NCI-H446 treated with DMSO at 0.1 percent for 48 hours (cell line): ENCODE results near the gene RPAP3.
"Not testable (repeated sequence)": the region's sequence is repeated elsewhere in the genome, so short reads cannot be mapped to it uniquely, and the experiment has no call there.

Source experiments
- DNase-seq: peaks from one replicate; lab custom pipeline; 2025; lab: John Stamatoyannopoulos, UW

RPAP3 gene

GRCh38 chr12:47667935-47668334 is 37.9 kb downstream of the RPAP3 start:
- not testable (repeated sequence) for DNase-seq

DNA sequence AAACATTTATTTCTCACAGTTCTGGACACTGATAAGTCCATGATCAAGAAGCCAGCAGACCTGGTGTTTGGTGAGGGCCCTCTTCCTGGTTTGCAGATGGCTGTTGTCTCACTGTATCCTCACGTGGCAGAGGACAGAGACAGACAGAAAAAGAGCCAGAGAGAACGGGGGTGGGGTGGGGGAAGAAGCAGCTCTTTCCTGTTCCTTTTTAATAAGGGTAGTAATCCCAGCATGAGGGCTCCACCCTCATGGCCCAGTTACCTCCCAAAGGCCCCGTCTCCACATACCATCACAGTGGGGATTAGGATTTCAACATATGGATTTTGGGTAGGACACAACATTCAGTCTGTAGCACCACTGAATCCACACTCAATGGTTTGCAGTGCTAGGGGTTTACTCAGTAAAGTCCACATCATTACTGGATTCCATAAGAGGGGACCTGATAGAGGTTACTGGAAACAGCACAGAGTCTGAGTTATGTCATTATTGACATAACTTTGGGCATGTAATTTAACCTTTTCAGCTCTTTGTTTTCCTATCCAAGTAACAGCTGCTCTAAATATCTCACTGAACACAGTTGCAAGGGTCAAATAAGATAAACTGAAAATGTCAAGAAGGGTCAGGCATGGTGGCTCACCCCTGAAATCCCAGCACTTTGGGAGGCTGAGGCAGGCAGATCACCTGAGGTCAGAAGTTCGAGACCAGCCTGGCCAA is 53.2 kb downstream of the RPAP3 start:
- DNase-seq = no peak

DNA sequence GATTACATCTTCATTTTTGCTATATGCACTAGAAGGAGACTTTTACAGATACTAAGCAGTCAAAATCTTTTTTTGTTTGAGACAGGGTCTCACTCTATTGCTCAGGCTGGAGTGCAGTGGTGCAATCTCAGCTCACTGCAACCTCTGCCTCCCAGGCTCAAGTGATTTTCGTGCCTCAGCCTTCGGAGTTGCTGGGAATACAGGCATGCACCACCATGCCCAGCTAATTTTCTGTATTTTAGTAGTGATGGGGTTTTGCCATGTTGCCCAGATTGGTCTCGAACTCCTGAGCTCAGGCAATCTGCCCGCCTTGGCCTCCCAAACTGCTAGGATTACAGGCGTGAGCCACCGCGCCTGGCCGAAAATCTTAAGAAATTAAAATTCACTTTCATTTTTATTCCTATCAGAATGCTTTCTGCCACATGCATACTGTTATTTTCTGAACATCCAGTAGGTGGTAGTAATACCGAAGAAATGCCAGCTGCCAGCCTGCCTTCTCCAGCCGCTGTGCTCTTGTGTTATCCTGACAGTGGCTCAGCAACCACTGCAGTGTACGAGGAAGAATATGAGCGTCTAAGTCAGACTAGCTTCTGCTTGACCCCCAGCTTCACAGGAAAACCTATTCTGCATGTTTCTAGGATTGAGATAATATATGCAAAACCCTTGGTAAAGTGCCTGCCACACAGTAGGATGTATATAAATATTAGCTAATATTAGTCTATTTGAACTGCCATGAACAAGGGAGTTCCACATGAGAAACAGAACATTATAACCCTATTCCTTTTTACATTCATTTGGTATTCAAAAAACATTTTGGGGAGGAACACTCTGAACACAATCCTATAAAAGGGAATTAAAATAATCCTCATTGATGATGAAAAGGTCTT is 54.2 kb downstream of the RPAP3 start:
- peak; percentile 30 for DNase-seq

DNA sequence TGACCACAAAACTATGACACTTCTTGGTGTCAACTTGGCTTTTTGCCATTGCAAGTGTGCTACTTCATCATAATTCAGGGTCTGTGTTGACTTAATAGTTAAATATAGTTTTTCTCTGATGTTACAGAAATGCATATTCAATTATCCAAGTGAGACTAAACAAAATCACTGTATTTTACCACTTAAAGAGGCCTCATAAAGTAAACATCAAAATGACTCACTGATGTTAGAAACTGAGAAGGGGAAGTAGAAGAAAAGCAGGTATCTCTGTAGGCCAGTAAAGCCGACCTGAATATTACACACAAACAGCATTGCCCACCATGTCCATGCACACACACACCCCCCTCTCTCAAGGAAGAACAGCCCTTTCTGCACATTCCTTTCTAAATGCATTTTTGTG is 55.4 kb downstream of the RPAP3 start:
- DNase-seq = no peak

DNA sequence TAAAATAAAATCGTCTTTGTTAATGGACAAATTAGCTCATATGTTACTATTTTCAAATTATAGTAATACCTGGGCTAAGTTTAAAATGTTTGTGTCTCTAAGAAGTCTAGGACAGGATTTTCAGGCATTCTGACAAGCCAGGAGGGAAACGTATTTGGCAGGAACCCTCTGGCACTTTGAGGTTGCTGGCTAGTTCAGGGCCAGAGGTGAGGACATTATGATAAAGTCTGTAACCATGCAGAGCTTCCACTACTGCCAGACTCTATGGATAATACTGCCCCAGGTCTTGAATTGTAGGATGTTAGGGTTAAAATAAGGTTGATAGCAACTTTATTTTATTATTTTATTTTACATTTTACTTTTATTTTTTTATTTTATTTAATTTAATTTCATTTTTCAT is 56.4 kb downstream of the RPAP3 start:
- no peak for DNase-seq

DNA sequence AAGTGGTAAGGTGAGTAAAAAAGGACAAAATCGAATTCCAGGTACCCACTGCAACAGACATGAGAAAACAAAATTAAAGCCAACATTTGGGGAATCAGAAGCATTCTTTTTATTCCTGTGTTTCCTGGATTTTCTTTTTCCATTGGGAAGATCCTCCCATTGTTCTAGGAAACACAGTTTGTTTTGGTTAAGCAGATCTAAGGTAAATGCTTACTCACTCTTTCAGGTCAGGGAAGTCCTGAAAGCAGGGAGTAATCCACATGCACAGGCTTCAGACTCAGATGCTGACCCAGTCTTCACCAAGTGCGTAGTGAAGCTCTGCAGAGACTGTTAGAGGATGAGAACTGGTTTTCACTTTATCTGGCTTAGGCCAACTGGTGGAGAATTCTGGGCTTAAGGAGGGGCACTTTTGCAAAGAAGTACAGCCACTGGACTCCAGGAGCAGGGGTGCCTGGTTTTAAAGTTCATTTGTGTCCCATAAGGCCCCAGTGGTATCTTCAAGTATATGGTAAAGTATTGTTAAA is 57.7 kb downstream of the RPAP3 start:
- no peak for DNase-seq

- DNase-seq = not testable (repeated sequence)
These were observed 63.5 kb downstream of the RPAP3 start for GRCh38 chr12:47642310-47642709.

- DNase-seq = no peak
These were observed 68.7 kb downstream of the RPAP3 start for GRCh38 chr12:47636908-47637780.

DNA sequence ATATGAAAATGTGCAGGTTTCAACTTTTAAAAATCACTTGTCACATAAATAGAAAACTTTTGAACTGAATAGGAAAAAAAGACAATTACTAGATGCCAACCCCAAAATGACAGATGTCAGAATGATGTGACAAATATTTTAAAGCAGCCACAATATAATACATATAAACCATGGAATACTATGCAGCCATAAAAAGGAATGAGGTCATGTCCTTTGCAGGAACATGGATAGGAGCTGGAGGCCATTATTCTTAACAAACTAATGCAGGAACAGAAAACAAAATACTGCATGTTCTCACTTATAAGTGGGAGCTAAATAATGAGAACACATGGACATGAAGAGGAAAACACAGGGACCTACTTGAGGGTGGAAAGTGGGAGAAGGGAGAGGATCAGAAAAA is 70.1 kb downstream of the RPAP3 start:
- DNase-seq = not testable (repeated sequence)

DNA sequence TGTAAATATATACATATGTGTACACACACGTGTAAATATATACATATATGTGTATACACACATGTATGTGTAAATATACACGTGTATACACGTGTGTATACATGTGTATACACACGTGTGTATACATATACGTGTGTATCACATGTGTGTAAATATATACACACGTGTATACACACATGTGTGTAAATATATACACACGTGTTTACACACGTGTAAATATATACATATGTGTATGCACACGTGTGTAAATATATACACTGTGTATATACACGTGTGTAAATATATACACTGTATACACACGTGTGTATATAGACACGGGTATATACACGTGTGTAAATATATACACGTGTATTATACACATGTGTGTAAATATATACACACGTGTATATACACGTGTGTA is 71.7 kb downstream of the RPAP3 start:
- DNase-seq = no peak

DNA sequence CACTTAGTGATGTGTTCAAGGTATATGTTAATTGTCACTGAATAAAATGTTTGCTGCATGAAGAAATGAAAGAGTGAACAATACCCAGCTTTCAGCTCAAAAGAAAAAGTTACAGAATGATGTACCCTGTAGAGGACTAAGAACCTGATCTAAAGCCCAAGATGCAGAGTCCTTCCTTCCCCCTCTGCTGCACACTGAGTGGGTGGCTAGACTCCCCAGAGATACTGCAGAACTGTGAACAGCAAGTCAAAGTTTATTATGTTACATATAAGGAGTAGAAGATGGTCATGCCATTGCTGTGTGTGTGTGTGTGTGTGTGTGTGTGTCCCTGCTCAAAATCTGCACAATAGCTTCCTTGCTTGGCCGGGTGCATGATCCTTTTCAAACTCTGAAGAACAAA is 83.9 kb downstream of the RPAP3 start:
- DNase-seq = no peak

GRCh38 chr12:47617476-47617875 is 88.4 kb downstream of the RPAP3 start:
- DNase-seq = no peak

DNA sequence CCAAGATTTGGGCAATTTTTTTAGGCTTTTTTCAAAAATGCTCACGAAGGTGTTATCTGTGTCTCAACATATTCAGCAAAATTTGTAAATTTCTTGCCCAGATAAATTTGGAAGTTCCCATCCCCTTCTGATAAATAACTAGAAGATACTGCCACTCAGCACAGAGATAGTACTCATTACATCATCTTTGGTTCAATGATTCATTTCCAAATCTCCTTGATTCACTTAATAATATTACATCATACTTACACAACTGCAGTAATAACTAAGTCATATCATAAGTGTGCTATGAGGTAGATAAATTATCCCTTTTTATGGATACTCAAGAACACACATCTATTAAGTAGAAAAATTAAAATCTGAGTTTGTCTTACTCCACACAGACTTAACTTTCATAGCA is 89.4 kb downstream of the RPAP3 start:
- no peak for DNase-seq

DNA sequence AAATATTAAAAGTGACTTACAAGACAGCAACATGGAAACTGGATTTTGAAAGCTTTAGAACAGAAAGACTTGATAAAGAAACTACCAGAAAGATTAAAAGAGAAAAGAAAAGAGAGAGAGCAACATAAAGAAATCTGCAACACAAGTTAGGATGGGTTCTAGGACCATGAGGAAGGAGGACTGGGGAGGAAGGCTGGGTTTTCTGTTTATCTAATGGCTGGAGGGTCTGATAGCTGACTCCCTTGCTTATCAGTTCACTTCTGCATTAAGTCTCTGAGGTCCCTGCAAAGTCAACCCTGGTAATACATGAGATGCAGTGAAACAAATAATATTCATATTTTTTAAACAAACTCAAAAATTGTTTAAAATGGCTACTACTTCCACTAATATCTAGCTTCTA is 90.1 kb downstream of the RPAP3 start:
- DNase-seq = no peak

- no peak for DNase-seq
These were observed 91.3 kb downstream of the RPAP3 start for GRCh38 chr12:47614521-47614920.

- no peak for DNase-seq
These were observed 92.9 kb downstream of the RPAP3 start for GRCh38 chr12:47612953-47613352.

GRCh38 chr12:47611906-47612305 is 93.9 kb downstream of the RPAP3 start:
- no peak for DNase-seq
